NCI-H2029 (cell line): Measurements from ENCODE around the gene CMIP.
"Not testable (repeated sequence)": the region's sequence is repeated elsewhere in the genome, so short reads cannot be mapped to it uniquely, and the experiment has no call there.

Experiments
- DNase-seq: peaks from one replicate; lab custom pipeline; 2025; lab: John Stamatoyannopoulos, UW

The CMIP gene

DNA sequence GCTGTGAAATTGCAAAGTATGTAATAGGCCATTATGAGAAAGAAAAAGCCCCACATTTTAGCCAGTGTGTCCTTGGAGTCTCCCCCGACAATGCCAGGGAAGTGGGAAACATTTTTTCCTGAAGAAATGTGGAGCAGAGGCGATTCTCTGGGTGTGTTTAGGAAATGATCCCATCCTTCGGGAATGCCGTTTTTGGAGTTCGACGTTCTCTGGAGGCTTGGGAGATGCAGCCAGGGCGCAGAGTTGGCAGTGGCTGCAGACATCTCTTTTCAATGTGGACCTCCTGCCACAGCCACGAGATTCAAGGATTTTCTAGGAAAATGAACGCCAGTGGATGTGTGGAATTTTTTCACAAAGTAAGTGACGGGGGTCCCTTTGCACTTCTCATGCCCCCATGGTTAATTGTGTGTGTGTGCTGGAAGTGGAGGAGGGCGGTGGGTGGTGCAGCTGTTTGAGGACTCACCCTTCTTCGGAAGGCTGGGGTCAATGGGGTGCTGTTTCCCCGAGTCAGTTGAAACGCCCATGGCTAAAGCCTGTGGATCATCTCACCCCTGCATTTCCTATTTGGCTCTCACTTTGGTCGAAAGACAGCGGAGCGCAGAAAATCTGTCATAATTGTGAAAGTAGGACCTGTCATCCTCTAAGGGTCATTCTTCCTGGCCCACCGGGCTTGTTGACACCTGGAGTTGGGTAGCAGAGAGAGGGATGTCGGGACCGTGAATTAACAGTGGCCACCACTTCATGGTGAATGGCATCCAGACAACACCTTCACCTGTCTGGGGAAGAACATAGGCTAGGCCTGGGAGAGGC, 73.2 kb downstream of the CMIP start:
- DNase-seq, result no peak

DNA sequence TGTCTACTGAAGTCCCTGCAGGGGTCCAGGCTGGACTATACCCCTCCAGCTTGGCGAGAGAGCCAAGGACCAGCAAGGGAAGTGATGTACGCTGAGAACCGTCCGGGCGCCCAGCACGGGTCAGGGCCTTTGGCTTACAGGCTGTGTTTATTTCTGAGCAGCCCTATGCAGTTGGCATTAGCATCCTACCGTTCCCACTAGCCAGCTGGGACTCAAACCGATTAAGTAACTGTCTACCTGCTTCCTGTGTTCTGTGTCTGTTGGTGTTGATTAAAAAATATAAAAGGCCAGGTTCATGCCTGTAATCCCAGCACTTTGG, 73.8 kb downstream of the CMIP start:
- no peak for DNase-seq

DNA sequence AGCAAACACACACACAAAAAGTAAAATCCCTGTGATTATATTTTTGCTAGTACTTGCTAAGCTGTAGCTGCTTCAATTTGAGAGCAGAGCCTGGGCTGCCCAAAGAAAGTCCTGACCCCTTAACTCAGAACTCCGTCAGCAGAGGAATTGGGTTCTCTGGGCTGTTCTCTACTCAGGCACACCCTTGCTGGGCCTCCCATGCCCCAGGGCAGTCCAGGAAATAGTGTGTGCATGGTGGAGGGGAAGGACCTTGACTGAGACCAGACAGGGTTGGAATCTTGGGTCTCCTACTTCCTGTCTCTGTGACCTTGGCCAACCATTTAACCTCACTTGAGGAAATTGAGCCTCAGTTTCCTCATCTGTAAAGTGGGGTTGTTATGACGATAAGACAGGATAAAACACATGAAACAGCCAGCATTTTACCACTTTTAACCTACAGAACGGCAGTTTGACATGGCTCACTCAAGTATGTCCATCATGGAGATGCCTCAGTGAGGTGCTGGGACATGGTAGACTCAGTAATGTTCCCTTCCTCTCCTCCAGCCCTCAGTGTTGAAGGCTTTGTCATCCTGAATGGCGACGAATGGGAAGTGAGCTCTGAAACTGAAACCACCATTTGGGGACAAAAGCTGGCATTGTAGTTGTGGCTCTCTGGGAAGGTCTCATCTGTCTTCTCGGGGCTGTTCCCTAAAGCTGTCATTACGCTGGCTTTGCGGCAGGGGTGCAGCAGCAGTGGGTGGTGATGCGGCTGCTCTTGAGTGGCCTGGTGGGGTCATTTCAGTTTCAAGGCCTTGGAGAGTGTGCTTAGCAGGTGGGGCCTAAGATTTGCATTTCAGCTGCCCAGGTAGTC, 74.9 kb downstream of the CMIP start:
- no peak for DNase-seq

DNA sequence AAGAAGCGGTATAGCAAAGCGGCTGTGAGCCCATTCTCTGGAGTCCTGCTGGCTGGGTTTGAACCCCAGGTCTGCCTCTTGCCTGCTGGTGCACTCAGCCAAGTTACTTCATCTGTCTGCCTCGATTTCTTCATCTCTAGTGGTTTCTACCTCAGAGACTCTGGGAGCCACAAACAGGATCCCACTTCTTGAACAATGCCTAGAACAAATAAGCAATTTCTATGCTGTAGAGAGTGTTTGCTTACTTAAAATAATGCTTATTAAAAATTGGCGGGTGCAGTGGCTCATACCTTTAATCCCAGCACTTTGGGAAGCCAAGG, 75.5 kb downstream of the CMIP start:
- no peak for DNase-seq

DNA sequence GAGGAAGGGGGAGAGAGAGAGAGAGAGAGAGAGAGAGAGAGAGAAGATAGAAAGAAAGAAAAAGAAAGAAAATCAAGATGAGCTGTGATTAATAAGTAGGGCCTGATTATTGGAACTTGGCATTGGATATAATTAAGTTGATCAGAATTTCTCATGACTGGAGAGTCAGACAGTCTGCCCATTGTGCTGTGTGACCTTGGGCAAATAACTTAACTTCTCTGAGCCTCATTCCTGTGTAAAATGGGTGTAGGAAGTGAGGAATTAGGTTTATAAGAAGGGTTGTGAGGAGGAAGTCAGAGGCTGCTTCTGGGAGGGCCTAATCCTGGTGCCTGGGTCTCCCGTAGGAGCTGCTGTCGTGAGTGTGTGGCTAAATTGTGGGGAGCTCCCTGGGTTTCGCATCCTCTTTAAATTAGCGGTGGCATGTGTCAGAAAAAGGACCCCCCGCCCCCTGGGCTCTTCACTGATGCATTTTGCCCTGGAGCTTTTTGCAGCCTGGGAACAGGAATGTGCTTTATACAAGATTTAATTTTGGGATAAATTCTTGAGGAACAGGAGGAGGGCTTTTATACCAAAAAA, 76.0 kb downstream of the CMIP start:
- DNase-seq, result no peak

GRCh38 chr16:81521141-81521626, 76.6 kb downstream of the CMIP start:
- DNase-seq, result no peak

DNA sequence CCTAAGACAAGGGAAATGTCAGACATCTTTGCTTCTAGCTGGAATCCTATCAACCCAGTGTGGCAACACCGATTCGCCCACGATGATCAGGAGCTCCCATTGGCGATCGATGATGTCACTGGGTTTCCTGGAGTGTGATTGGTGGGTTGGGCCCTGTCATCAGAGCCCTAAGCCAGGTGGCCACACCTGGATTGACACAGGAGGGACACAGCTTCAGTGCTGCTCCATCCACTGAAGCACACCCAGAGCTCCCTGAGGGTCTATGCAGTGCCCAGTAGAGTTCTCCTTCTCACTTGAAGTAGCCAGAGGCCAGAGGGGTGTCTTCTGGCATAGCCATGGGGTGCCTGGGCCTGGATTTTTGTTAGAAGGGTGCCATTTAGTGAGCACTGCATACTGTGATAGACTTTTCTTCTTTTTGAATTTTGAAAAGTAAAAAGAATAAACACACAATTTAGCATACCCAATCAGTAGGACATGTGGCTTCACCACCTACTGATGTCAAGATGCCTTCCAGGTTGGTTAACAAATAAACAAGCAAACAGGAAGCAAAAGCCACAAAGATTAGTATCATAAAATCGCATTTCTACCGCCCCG, 77.6 kb downstream of the CMIP start:
- no peak for DNase-seq

- not testable (repeated sequence) for DNase-seq
Observed at GRCh38 chr16:81522851-81523250, 78.2 kb downstream of the CMIP start.

DNA sequence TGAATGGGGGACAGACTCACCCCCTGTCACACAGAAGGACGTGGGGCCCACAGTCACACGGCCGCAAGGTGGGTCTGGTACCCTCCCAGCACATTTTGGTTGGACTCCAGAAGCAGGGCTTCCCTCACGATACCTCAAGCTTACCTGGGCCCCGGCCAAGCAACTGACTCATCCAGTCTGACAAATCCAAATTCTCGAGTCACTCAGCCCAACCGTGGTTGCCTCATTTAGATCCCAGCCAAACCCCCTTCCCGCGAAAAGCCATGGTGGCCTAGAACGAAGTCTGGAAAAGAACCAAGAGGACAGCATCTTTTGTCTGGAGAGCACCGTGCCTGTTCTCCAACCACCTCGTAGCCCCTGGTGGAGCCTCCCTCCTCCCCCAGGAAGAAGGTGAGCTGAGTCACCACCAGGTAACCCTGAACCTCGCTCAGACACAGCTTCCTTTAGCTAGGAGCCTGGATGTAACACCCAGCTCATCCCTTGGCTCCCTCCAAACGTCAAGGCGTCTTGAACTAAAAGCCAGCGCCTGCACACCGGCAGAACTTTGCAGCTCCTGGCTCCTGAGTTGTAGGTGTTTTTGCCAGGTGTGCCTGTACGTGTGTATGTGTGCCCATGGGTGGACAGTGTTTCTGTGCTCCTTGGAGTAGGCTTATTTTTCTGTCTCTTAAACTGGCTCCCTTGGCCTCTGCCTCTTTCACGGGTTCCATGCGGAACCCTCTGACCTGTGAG, 78.9 kb downstream of the CMIP start:
- DNase-seq, result no peak

- no peak for DNase-seq
Observed at GRCh38 chr16:81524382-81524781, 79.8 kb downstream of the CMIP start.

GRCh38 chr16:81524885-81525284, 80.3 kb downstream of the CMIP start:
- DNase-seq, result not testable (repeated sequence)

DNA sequence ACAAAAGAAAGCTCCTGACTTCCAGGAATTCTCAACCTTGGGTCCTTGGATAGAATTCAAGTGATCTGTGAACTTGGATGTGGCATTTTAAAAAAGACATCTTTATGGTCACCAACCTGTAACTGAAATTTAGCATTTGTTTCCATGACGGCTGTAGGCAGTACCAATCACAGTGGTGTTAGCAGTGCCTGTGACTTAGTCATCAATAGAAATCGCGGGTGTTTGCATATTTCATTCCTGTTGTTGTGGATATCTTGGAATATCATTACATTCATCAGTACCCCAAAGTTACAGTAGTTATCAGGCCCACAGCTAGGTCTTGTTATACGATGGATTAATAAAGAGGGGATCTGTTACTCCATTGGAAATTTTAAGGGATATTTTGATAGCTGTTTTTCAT, 81.6 kb downstream of the CMIP start:
- no peak for DNase-seq

DNA sequence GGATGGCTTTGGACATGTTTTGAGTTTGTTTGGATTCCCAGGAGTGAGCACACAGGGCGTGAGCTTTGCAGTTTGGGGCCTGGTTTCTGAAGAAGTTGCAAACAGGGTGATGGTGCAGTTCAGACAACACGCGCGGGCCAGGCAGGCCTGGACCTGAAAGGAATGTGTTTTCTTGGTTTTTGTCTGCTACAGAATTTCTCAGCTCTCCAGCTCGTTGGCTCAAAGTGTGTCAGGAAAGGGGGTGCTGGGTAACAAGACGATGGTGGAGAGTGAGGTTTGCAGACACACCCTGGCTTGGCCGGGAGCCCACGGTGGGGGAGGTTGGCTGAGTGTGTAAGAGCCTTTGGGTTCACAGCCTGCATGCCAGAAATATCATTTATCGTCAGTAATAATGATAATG, 82.3 kb downstream of the CMIP start:
- no peak for DNase-seq

GRCh38 chr16:81527477-81528178, 83.0 kb downstream of the CMIP start:
- DNase-seq, result no peak

DNA sequence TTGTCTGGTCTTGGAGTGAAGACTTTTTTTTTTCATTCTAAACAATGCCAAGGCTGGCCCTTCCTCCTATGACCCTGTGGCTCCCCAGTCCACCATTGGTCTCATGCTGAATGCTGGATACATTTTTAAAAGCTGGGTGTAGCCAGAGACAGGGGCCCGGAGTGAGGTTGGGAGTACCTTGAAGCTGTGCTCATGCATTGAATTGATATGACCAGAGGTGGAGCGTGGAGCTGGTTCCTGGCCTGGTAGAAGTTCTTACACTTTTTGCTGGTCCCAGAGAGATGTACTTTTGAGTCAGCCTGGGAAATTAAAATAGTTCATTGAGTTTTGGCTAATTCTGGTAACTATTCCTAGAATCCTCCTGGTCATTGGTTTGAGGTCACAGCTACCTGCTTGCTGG, 83.6 kb downstream of the CMIP start:
- DNase-seq, result no peak

- DNase-seq, result no peak
Observed at GRCh38 chr16:81530296-81530721, 85.7 kb downstream of the CMIP start.

DNA sequence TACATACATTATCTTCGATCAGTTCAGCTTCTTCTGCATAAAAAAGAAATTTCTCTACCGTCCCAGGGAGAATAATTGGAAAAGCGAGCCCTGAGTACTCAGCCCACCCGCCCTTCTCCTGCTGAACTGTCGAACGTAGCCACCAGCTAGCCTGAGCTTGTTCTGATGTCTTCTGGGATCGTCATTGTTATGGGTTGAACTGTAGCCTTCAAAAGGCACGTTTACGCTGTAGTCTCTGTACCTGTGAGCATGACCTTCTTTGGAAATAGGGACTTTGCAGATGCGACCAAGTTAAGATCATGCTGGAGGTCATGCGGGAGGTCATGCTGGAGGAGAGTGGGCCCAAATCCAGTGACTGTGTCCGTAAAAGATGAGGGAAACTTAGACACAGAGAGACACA, 86.2 kb downstream of the CMIP start:
- no peak for DNase-seq

DNA sequence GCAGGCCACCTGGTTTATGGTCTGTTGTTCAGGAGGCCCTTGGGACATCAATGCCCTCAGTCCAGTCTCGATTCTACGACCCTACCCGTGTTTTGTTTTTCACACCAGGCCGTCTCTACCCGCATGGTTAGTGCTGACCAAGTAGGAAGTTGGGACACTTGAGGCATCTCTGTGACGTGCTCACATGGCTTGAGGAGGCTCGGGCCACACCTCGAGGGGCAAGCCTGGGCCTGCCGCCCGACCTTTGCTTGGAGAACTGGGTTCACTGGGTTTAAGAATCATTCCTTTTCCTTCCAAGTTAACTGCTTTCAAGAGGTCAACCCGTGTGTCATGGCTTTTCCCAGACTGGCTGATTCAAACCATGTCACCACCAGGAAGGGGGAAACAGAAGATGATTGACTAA, 86.8 kb downstream of the CMIP start:
- DNase-seq, result no peak

- DNase-seq, result no peak
Observed at GRCh38 chr16:81532491-81533174, 88.0 kb downstream of the CMIP start.

- DNase-seq, result no peak
Observed at GRCh38 chr16:81533175-81533507, 88.5 kb downstream of the CMIP start.
